Hematopoietic multipotent progenitor cell treated with erythropoietin and hydrocortisone succinate and interleukin-3 and kit ligand, for 6 days (in vitro differentiated cells): ENCODE measurements around the gene GNA14.

Experiments used
- DNase-seq: peaks from one replicate; pipeline ENCODE4 v3.0.0-alpha.2; 2015

Gene GNA14

DNA sequence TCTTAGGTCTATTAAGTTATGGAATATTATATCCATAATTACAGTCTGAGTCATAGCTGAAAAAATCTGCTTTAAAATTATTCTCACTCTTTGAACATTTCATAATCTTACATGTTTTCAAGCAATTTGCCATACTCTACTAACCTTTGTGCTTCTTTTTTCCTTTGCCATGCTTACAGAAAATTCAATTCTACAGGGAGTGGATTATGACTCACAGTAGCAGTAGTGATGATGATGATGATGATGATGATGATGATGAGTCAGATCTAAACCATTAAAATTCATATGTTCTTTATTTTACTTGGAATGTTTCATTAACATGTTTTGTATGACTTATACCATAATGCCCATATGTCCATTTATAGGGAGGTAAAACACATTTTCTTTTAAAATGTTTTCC, 263.7 kb downstream of the GNA14 start:
- no peak for DNase-seq

GRCh38 chr9:77375956-77376532, 272.1 kb downstream of the GNA14 start:
- DNase-seq = no peak

DNA sequence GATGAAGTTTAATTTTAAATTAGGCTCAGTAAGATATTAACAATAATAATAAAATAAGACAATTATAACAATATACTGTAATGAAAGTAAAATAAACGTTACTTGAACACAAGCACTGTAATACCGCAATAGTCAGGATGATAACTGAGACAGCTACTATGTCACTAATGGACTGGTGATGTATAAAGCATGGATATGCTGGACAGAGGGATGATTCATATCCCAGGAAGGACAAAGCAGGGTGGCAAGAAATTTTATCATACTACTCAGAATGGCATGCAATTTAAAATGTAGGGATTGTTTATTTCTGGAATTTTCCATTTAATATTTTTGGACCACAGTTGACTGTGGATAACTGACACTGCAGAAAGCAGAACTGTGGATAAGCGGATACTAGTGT, 273.9 kb downstream of the GNA14 start:
- DNase-seq = no peak
